Tibial artery (tissue), 4 donors: Measurements from ENCODE around the gene RNF149.

ENCODE experiments used
- DNase-seq, 2 donors: peaks; one replicate each; pipeline ENCODE4 v3.0.0-alpha.2; 2019
- H3K27ac ChIP-seq, 2 donors: fragments of 200-600 bp; sonication (generic) in 1 of 2; 1 replicate in 1 of 2; 2 replicates in 1 of 2; pipeline ENCODE4 v1.5.1; 2018 to 2019; ENCODE audit warnings: mild to moderate bottlenecking in 1 of 2
- H3K27me3 ChIP-seq, 2 donors: fragments of 200-600 bp; sonication (generic) in 1 of 2; one replicate each; pipeline versions ENCODE4 v1.5.1 to v1.6.0; 2016 to 2019
- H3K36me3 ChIP-seq, 3 donors: fragments of 200-600 bp; sonication (generic) in 2 of 3; one replicate each; pipeline ENCODE4 v1.5.1; 2016 to 2019; ENCODE audit warnings: mild to moderate bottlenecking in 2 of 3
- H3K4me1 ChIP-seq, 4 donors: fragments of 200-600 bp; sonication (generic) in 2 of 4; 1 replicate in 3 of 4; 2 replicates in 1 of 4; pipeline ENCODE4 v1.5.1; 2016 to 2019
- H3K4me3 ChIP-seq, 2 donors: fragments of 200-600 bp; sonication (generic) in 1 of 2; 1 replicate in 1 of 2; 2 replicates in 1 of 2; pipeline ENCODE4 v1.5.1; 2018 to 2019; ENCODE audit warnings: mild to moderate bottlenecking in 2 of 2
- H3K9me3 ChIP-seq, 3 donors: fragments of 200-600 bp; sonication (generic) in 1 of 3; one replicate each; pipeline ENCODE4 v1.5.1; 2016 to 2019
- intact Hi-C: fragments of 100-400 bp; cut with DNase I; formaldehyde crosslinking; loops from one replicate; pipeline ENCODE4 v1.15.0; 2023; ENCODE audit warnings: low total_unique reads
- TF ChIP-seq, protein P1 (sequence below), 2 experiments: fragments of 200-600 bp in 1 of 2; fragments of 450-650 bp in 1 of 2; IDR thresholded peaks; one replicate each; pipeline ENCODE4 v1.5.1; 2017 to 2019; ENCODE audit warnings: antibody characterized with exemption in 2 of 2, mild to moderate bottlenecking in 1 of 2, moderate library complexity in 1 of 2

RNF149 gene

DNA sequence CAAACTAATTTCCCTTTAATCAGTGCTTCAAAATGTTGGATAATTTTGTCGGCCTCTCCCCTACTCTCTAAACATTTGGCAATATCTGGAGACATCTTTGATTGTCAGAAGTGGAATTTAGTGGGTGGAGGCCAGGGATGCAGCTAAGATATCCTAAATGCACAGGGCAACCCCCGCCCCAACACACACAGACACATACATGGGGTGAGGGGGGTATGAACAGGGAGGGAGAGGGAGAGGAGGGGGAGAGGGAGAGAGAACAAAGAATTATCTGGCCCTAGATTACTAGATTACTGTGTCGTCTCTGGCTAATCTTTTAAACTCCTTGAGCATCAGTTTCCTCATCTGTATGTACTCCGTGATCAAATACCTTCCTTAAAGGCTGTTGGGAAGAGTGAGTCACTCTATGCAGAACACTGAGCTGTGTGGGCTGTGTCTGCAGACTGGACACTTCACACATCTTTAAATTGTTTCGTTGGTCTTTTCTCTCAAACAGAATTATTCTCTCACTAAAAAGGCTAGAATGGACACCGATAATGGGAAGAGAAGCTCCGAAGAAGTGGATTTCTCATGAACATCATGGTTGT is 2.9 kb downstream of the RNF149 start:
- DNase-seq = no peak
- TF ChIP-seq, protein P1, sequence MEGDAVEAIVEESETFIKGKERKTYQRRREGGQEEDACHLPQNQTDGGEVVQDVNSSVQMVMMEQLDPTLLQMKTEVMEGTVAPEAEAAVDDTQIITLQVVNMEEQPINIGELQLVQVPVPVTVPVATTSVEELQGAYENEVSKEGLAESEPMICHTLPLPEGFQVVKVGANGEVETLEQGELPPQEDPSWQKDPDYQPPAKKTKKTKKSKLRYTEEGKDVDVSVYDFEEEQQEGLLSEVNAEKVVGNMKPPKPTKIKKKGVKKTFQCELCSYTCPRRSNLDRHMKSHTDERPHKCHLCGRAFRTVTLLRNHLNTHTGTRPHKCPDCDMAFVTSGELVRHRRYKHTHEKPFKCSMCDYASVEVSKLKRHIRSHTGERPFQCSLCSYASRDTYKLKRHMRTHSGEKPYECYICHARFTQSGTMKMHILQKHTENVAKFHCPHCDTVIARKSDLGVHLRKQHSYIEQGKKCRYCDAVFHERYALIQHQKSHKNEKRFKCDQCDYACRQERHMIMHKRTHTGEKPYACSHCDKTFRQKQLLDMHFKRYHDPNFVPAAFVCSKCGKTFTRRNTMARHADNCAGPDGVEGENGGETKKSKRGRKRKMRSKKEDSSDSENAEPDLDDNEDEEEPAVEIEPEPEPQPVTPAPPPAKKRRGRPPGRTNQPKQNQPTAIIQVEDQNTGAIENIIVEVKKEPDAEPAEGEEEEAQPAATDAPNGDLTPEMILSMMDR (IDR thresholded peaks at IDR 0.05) = no peak
- intact Hi-C loops = loop anchor here (2.0 kb wide), 1 partner anchor 53 kb away; the partner anchor contains the start of gene CNOT11
- Histone ChIP-seq H3K36me3 (peaks cover 0 to 6% (median 0%) of the 10 kb centered on the region in 3 donors), H3K9me3 (no peaks in the 10 kb centered on the region), H3K4me1 (peaks cover 0 to 61% (median 28%) of the 10 kb centered on the region in 4 donors), H3K4me3 (peak overlapping the region; percentile 82 to 85), H3K27me3 (no peaks in the 10 kb centered on the region), H3K27ac (peak overlapping the region in 1 of 2 donors; percentile 24)

- DNase-seq = no peak
- no peak overlapping the region for H3K27ac ChIP-seq
- peaks cover 0 to 6% (median 0%) of the 10 kb centered on the region in 3 donors for H3K36me3 ChIP-seq
- TF ChIP-seq, protein P1 (IDR thresholded peaks at IDR 0.05) = no peak
- H3K27me3 ChIP-seq = no peaks in the 10 kb centered on the region
- H3K4me1 ChIP-seq = peaks cover 0 to 67% (median 29%) of the 10 kb centered on the region in 4 donors
- no peaks in the 10 kb centered on the region for H3K9me3 ChIP-seq
- peak overlapping the region in 1 of 2 donors; percentile 85 for H3K4me3 ChIP-seq
- intact Hi-C loops = no loop called here
These were observed 3.5 kb downstream of the RNF149 start for GRCh38 chr2:101305035-101305434.

- Histone ChIP-seq H3K4me3 (no peak overlapping the region), H3K27me3 (no peaks in the 10 kb centered on the region), H3K9me3 (no peaks in the 10 kb centered on the region), H3K4me1 (peaks cover 0 to 76% (median 29%) of the 10 kb centered on the region in 4 donors), H3K36me3 (peaks cover 0 to 6% (median 0%) of the 10 kb centered on the region in 3 donors), H3K27ac (no peak overlapping the region)
- DNase-seq = no peak
- TF ChIP-seq, protein P1 (IDR thresholded peaks at IDR 0.05) = no peak
- intact Hi-C loops = no loop called here
These were observed 4.8 kb downstream of the RNF149 start for GRCh38 chr2:101303688-101304087.

DNA sequence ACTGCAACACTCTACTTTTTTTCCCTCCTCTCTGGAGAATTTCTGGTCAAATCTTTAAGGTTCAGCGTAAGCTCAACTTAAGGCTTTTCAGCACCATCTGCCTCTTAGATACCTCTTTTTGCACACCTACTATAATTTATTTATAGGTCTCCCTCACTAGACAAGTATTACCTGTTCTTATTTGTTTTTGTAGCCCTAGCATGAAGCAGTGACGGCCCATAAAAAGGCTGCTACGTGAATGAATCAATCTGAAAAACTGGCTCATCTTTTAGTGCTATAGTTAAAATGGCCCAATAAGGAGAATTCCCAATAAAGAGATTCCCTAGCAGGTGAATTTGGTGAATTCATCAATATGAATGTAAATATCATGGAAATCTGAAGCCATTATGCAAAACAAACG is 6.5 kb downstream of the RNF149 start:
- TF ChIP-seq, protein P1 (IDR thresholded peaks at IDR 0.05) = no peak

DNA sequence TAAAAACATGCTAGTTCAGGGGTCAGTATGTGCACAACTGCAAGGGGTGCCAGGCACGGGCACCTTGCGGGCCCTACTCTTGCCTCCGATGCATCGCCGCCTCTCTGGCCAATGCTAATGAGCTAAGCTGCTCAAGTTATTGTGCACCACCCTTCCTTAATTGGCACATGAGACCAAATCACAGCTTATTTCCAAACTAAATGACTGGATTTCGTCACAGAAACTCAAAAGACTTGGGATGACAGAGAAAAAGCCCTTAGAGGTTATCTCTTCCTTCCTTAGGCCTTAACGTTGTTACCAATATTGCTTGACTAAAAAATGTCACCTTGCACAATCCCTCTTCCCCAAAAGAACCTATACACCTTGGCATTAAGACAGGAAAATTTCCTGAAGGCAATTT is 7.7 kb downstream of the RNF149 start:
- TF ChIP-seq, protein P1 (IDR thresholded peaks at IDR 0.05) = no peak
- Histone ChIP-seq H3K9me3 (no peaks in the 10 kb centered on the region), H3K36me3 (peaks cover 0 to 6% (median 0%) of the 10 kb centered on the region in 3 donors), H3K4me1 (peaks cover 2 to 88% (median 30%) of the 10 kb centered on the region in 4 donors), H3K27ac (no peak overlapping the region), H3K4me3 (no peak overlapping the region), H3K27me3 (no peaks in the 10 kb centered on the region)
- DNase-seq = no peak
- intact Hi-C loops = no loop called here

More for the DNA sequence above, 6.5 kb downstream of the RNF149 start:
- DNase-seq = no peak
- no peaks in the 10 kb centered on the region for H3K9me3 ChIP-seq
- intact Hi-C loops = no loop called here
- H3K4me1 ChIP-seq = peaks cover 0 to 87% (median 31%) of the 10 kb centered on the region in 4 donors
- peaks cover 0 to 6% (median 0%) of the 10 kb centered on the region in 3 donors for H3K36me3 ChIP-seq
- no peak overlapping the region for H3K27ac ChIP-seq
- H3K4me3 ChIP-seq = no peak overlapping the region
- no peaks in the 10 kb centered on the region for H3K27me3 ChIP-seq
